Muscle of back (tissue), 11 donors: ENCODE measurements around the gene CENPO. TPM values are rescaled to one million over a fixed set of nuclear protein-coding genes. Genes with fewer than 3 reads are reported as not detected.

Source experiments
- DNase-seq, 3 donors: peaks; one replicate each; pipeline versions ENCODE4 v3.0.0 to v3.0.0-alpha.2; 2013
- polyA plus RNA-seq, 10 donors: library from polyadenylated mRNA; unstranded; fragments of 120-200 nt; gene quantifications; one replicate each; pipeline ENCODE4 v1.2.1, GENCODE V29; 2013; ENCODE audit not compliant: insufficient read length in 10 of 10

CENPO gene
- polyA plus RNA-seq, 10 donors, result 10.7 to 21.6 (median 16.4) TPM

GRCh38 chr2:24857746-24858145 lies 64.5 kb downstream of the CENPO start:
- DNase-seq, result no peak

DNA sequence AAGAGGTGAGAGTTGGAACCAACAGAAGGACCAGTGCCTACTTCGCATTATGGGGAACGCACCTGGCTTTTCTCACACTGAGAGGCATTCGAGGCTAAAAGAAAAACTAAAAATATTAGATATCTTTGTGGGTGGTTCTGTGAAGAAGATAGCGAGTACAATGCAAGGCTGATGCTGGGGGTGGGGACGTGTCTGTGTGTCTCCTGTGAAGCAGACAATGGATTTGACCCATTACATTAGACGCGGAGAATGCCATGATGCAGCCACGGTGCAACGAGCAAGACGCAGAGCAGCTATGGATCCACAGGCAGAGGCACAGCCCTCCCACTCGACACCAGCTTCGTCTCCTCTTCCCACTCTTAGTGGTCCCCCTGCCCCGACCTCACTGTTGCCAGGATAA lies 65.8 kb downstream of the CENPO start:
- no peak for DNase-seq

- DNase-seq, result no peak
Observed at GRCh38 chr2:24859968-24860600, 66.9 kb downstream of the CENPO start.

- no peak for DNase-seq
Observed at GRCh38 chr2:24860631-24861030, 67.4 kb downstream of the CENPO start.

DNA sequence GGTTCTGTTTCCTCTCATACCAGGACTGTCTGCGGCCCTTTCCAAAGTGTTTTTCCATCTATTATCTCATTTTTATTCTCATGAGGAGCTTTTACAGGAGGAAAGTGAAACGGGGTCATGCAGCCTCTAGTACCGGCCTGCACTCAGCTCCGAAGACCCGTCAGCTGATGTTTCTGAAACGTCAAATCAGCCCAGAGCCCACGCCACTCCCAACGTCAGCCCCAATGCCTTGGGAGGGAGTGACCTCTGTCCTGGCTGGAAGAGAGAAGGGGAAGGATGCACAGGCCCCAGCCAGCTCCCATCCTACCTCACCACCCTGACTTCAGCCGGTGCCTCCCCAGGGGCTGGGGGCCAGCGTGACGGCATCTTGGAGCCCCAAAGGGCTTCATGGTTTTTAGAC lies 68.3 kb downstream of the CENPO start:
- no peak for DNase-seq

GRCh38 chr2:24863641-24864040 lies 70.4 kb downstream of the CENPO start:
- DNase-seq, result no peak

- DNase-seq, result no peak
Observed at GRCh38 chr2:24866946-24867345, 73.7 kb downstream of the CENPO start.

DNA sequence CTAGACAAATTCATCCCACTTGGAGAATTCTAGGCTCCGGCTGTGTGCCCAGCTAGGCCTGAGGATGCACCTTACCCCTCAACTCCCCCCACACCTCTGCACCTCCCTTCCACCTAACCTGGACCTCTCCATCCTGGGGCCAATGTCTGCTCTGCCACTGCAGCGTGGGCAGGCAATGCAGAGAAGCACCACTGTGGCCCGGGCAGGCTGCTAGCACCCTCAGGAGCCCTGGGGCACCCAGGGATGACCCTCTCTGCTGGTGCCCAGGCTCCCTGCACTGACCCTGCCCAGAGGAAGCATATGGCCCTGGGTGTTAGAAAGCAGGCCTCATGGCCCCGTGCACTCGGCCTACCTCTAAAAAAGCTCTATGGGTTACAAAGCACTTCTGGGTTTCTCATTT lies 77.2 kb downstream of the CENPO start:
- DNase-seq, result no peak

DNA sequence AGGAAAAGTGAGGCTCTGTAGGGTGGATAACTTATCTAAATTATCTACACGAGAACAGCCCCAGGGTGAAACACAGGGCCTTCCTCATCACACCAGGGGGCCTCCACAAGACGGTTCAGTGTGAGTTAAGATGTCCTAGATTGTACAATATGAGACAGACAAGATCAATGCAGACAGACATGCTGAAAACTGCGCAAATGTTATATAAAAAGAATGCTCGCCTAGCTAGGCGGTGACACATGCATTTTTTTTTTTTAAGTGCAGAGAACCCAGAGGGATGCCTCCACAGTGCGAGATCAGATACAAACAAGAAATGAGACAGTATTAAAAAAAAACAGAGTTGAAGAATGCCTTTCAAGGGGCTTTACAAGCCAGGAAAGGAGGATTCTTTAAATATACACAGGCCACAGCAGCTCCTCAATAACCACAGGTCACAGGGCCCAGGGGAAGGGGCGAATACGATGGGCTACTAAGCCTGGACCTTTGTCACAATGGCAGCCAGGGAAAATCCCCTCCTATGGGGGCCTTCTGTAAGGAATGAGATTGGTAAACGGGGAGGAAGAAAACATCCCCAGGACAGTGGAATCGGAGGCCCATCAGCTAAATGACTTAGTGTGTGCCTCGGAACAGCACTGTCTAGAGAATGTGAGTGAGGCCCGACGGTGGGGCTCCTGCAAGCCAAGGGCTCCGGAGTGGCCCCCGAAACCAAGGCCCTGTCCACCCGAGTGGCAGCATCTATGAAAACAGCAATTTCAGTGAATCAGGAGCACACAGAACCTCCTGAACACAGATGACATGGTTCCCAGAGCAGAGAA lies 77.9 kb downstream of the CENPO start:
- no peak for DNase-seq

DNA sequence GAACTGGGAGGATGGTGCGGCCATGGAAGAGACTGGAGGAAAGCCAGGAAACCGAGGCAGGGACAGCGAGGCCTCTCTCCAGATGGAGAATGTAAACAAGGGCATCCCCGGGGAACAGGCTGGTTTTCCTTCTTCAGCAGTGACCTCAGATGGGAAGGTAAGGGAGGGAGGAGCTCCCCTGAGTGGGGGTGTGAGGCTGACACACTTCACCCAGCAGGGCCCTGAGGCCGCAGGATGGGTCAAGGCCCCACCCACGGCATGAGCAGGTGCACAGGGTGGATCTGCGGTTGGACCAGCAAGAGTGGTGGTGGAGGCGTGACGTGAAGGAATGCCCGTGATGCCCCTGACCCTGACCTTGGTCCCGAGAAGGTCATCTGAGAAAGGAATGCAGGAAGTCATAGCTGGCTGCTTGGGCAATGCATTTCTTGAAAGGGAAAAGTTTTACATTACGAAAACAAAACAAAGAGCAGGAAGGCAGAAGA lies 78.7 kb downstream of the CENPO start:
- no peak for DNase-seq

Other genes with a start within 250 kb of the CENPO start
- 10 to 100 TPM; 36.8 to 52.7 (median 43.9) TPM for gene PTRHD1, start within 50 bp of the CENPO start, polyA plus RNA-seq
- 10 to 100 TPM; 19.3 to 37.0 (median 23.5) TPM for gene ADCY3, start 126.8 kb downstream of the CENPO start, polyA plus RNA-seq
- 1 to 10 TPM; 4.7 to 9.4 (median 5.8) TPM for gene DNAJC27, start 178.5 kb downstream of the CENPO start, polyA plus RNA-seq
- gene EFR3B, start 248.7 kb downstream of the CENPO start, polyA plus RNA-seq, result 1 to 10 TPM; 3.5 to 6.4 (median 5.0) TPM